Parathyroid adenoma (tissue), 2 donors: ENCODE results near the gene CCIN.

Experiments
- H2AFZ ChIP-seq: fragments of 300-600 bp; sonication (generic); one replicate; pipeline ENCODE4 v1.7.0; 2017; ENCODE audit warnings: antibody characterized with exemption, mild to moderate bottlenecking
- H3K27ac ChIP-seq: fragments of 300-600 bp; sonication (generic); one replicate; pipeline ENCODE4 v1.7.0; 2017
- H3K27me3 ChIP-seq: fragments of 300-600 bp; sonication (generic); one replicate; pipeline ENCODE4 v1.7.0; 2017; ENCODE audit warnings: low read length; ENCODE audit not compliant: control insufficient read depth, insufficient read depth
- H3K36me3 ChIP-seq: fragments of 300-600 bp; sonication (generic); one replicate; pipeline ENCODE4 v1.7.0; 2017; ENCODE audit warnings: low read length; ENCODE audit not compliant: control insufficient read depth, insufficient read depth
- H3K4me1 ChIP-seq: fragments of 300-600 bp; sonication (generic); one replicate; pipeline ENCODE4 v1.7.0; 2017; ENCODE audit warnings: control low read depth
- H3K4me2 ChIP-seq: fragments of 300-600 bp; sonication (generic); one replicate; pipeline ENCODE4 v1.7.0; 2017; ENCODE audit warnings: low read length
- H3K4me3 ChIP-seq: fragments of 300-600 bp; sonication (generic); one replicate; pipeline ENCODE4 v1.7.0; 2017; ENCODE audit warnings: low read depth, low read length
- H3K79me2 ChIP-seq: fragments of 300-600 bp; sonication (generic); one replicate; pipeline ENCODE4 v1.7.0; 2017; ENCODE audit warnings: control low read depth
- H3K9ac ChIP-seq: fragments of 300-600 bp; sonication (generic); one replicate; pipeline ENCODE4 v1.7.0; 2017; ENCODE audit warnings: mild to moderate bottlenecking
- H3K9me3 ChIP-seq: fragments of 300-600 bp; sonication (generic); one replicate; pipeline ENCODE4 v1.7.0; 2017; ENCODE audit warnings: low read length; ENCODE audit not compliant: control insufficient read depth
- TF ChIP-seq, protein P1 (sequence below): fragments of 300-600 bp; sonication (generic); IDR thresholded peaks from one replicate; pipeline ENCODE4 v1.7.0; 2017; ENCODE audit warnings: antibody characterized with exemption, mild to moderate bottlenecking
- donor health status: primary hyperparathyroidism.

The CCIN gene

DNA sequence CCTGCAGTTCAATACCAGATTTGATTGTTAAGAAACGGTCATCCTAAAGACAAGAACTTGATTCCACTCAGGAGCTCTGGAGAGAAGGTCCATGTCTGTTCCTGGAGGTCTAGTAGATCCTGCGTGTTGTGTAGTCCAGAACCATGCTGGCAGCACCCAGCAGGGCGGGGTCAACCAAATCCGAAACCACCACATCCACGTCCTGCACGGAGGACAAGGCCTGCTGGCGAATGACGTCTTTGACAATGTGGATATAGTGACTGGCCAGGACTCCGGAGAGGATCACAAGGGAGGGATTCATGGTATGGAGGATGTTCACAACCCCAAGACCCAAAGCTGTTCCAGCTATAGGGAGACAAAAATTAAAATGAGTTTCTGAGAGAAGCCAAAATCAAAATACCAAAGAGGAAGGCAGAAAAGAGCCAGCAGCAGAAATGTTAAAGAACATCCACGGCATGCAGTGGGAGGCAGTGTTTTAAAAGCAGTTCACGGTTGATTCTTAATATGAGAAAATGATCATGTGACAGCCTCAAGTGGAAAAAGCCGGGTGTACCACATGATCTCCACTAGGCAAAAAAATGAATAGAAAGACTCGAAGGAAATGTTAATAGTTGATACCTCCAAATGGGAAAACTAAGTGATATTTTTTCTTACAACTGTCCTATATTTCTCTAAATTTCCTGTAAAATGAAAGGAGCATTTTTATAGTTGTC is 48.2 kb downstream of the CCIN start:
- Histone ChIP-seq H3K9me3 (no peaks in the 10 kb centered on the region), H2AFZ (no peak overlapping the region), H3K27ac (no peak overlapping the region), H3K36me3 (no peaks in the 10 kb centered on the region), H3K9ac (no peak overlapping the region), H3K79me2 (no peaks in the 10 kb centered on the region), H3K4me1 (no peaks in the 10 kb centered on the region), H3K4me2 (no peak overlapping the region), H3K4me3 (no peak overlapping the region), H3K27me3 (no peaks in the 10 kb centered on the region)
- TF ChIP-seq, protein P1, sequence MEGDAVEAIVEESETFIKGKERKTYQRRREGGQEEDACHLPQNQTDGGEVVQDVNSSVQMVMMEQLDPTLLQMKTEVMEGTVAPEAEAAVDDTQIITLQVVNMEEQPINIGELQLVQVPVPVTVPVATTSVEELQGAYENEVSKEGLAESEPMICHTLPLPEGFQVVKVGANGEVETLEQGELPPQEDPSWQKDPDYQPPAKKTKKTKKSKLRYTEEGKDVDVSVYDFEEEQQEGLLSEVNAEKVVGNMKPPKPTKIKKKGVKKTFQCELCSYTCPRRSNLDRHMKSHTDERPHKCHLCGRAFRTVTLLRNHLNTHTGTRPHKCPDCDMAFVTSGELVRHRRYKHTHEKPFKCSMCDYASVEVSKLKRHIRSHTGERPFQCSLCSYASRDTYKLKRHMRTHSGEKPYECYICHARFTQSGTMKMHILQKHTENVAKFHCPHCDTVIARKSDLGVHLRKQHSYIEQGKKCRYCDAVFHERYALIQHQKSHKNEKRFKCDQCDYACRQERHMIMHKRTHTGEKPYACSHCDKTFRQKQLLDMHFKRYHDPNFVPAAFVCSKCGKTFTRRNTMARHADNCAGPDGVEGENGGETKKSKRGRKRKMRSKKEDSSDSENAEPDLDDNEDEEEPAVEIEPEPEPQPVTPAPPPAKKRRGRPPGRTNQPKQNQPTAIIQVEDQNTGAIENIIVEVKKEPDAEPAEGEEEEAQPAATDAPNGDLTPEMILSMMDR, result no peak

DNA sequence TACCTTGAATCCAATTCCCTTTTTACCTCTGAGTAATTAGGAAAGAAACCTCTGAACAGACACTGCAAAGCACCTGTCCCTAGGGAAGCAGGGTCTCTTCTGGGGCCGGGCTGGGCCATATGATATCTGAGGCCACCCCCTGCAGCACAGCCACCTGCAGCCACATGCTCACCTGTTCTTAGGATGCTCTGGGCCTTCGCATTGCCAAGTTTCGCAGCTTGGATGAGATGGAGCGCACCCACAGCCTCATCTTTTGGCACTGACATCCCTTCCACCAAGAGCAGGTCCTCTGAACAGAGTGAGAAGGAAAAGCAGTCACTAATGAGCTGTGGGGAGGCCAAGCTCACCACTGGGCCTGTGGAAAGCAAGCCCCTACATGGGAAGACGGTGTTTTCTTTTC is 48.8 kb downstream of the CCIN start:
- Histone ChIP-seq H3K27ac (no peak overlapping the region), H3K4me2 (no peak overlapping the region), H3K27me3 (no peaks in the 10 kb centered on the region), H3K4me1 (no peaks in the 10 kb centered on the region), H3K9ac (no peak overlapping the region), H3K36me3 (no peaks in the 10 kb centered on the region), H3K79me2 (no peaks in the 10 kb centered on the region), H3K9me3 (no peaks in the 10 kb centered on the region), H3K4me3 (no peak overlapping the region), H2AFZ (no peak overlapping the region)
- TF ChIP-seq, protein P1, result no peak

GRCh38 chr9:36218411-36218901 is 49.3 kb downstream of the CCIN start:
- no peak overlapping the region for H3K4me3 ChIP-seq
- no peak overlapping the region for H3K27ac ChIP-seq
- H3K9ac ChIP-seq, result no peak overlapping the region
- H2AFZ ChIP-seq, result no peak overlapping the region
- no peaks in the 10 kb centered on the region for H3K4me1 ChIP-seq
- TF ChIP-seq, protein P1, result no peak
- no peaks in the 10 kb centered on the region for H3K36me3 ChIP-seq
- no peaks in the 10 kb centered on the region for H3K27me3 ChIP-seq
- no peaks in the 10 kb centered on the region for H3K79me2 ChIP-seq
- H3K9me3 ChIP-seq, result no peaks in the 10 kb centered on the region
- H3K4me2 ChIP-seq, result no peak overlapping the region
